ENCODE measurements around the gene KLK3.
"Not testable (repeated sequence)": the region's sequence is repeated elsewhere in the genome, so short reads cannot be mapped to it uniquely, and the experiment has no call there.

Gene KLK3

DNA sequence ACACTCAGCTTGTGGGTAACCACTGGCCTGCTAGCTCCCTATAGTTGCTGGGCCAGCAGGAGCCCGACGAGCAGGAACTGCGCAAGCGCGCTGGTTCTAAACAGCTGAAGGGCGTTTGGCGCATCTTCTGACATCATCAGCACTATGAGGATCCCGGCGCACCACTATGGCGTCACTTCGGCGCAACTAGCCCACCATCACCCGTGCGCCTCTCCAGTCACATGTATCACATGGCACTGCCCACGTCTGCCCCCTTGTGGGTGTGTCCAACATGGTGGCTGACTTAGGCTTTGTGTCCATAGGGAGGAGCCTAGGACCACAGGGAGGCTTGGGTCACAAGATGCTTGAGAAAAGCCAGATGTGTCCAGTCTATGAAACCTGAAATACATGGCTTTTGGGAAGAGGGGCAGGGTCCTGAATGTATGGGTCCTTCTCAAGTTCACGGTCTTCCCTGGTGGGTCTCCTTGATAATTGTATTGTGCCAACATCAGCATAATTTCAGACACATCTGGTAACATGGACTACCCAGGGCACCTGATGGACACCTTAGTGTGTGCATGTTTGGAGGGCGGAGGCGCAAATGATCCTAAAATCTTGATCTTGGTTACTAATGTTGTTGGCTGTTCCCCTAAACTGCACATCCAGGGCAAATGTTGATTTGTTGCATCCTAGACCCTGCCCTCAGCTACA is 38.5 kb downstream of the KLK3 start:
- Histone ChIP-seq H3K9me3 (replicated peaks; ENCODE audit: insufficient read depth, low read length) (no peaks in the 10 kb centered on the region), H3K27me3 (replicated peaks; ENCODE audit: insufficient read depth, low read length) (peaks cover 16% of the 10 kb centered on the region), H3K4me3 (ENCODE audit: low read length) (no peak overlapping the region), H3K27ac (ENCODE audit: low read length) (no peak overlapping the region), H3F3A (ENCODE audit: insufficient read depth, low read length) (no peaks in the 10 kb centered on the region), H3K4me1 (ENCODE audit: low read length) (no peaks in the 10 kb centered on the region), H3K9me2 (replicated peaks; ENCODE audit: insufficient read depth, low read length) (no peaks in the 10 kb centered on the region), H3K79me2 (ENCODE audit: low read length) (no peaks in the 10 kb centered on the region), H3K36me3 (replicated peaks; ENCODE audit: insufficient read depth, low read length) (no peaks in the 10 kb centered on the region), H2AFZ (ENCODE audit: low read length) (no peak overlapping the region), H3K4me2 (ENCODE audit: low read depth, low read length) (no peak overlapping the region), H3K9ac (ENCODE audit: low read length) (no peak overlapping the region), H4K20me1 (ENCODE audit: insufficient read depth, low read length) (no peaks in the 10 kb centered on the region)
- TF ChIP-seq EZH2phosphoT487 (IDR thresholded peaks at IDR 0.05; ENCODE audit: low read length): no peak
- no peak for TF ChIP-seq EZH2 (optimal IDR thresholded peaks at IDR 0.05; ENCODE audit: low read depth, low read length)
- TF ChIP-seq CTCF (IDR thresholded peaks at IDR 0.05; ENCODE audit: low read length): peak; percentile 29
- DNase-seq: peak; percentile 20

- Histone ChIP-seq H3K9ac (ENCODE audit: low read length) (no peak overlapping the region), H3K9me2 (replicated peaks; ENCODE audit: insufficient read depth, low read length) (no peaks in the 10 kb centered on the region), H3K27ac (ENCODE audit: low read length) (no peak overlapping the region), H3K36me3 (replicated peaks; ENCODE audit: insufficient read depth, low read length) (no peaks in the 10 kb centered on the region), H3K79me2 (ENCODE audit: low read length) (no peaks in the 10 kb centered on the region), H3K9me3 (replicated peaks; ENCODE audit: insufficient read depth, low read length) (no peaks in the 10 kb centered on the region), H3F3A (ENCODE audit: insufficient read depth, low read length) (no peaks in the 10 kb centered on the region), H3K4me3 (ENCODE audit: low read length) (no peak overlapping the region), H4K20me1 (ENCODE audit: insufficient read depth, low read length) (no peaks in the 10 kb centered on the region), H3K4me2 (ENCODE audit: low read depth, low read length) (no peak overlapping the region), H2AFZ (ENCODE audit: low read length) (no peak overlapping the region), H3K27me3 (replicated peaks; ENCODE audit: insufficient read depth, low read length) (peaks cover 22% of the 10 kb centered on the region), H3K4me1 (ENCODE audit: low read length) (no peaks in the 10 kb centered on the region)
- DNase-seq: no peak
- TF ChIP-seq EZH2phosphoT487 (IDR thresholded peaks at IDR 0.05; ENCODE audit: low read length) (no peak), EZH2 (optimal IDR thresholded peaks at IDR 0.05; ENCODE audit: low read depth, low read length) (no peak), CTCF (IDR thresholded peaks at IDR 0.05; ENCODE audit: low read length) (no peak)
These were observed 40.0 kb downstream of the KLK3 start for GRCh38 chr19:50894478-50895356.

- H3K9me3 ChIP-seq (replicated peaks; ENCODE audit: insufficient read depth, low read length); H3K4me2 ChIP-seq (ENCODE audit: low read depth, low read length); H4K20me1 ChIP-seq (ENCODE audit: insufficient read depth, low read length); H2AFZ ChIP-seq (ENCODE audit: low read length); H3F3A ChIP-seq (ENCODE audit: insufficient read depth, low read length); H3K79me2 ChIP-seq (ENCODE audit: low read length); H3K4me1 ChIP-seq (ENCODE audit: low read length); H3K27ac ChIP-seq (ENCODE audit: low read length); H3K9ac ChIP-seq (ENCODE audit: low read length); H3K36me3 ChIP-seq (replicated peaks; ENCODE audit: insufficient read depth, low read length); H3K9me2 ChIP-seq (replicated peaks; ENCODE audit: insufficient read depth, low read length); H3K4me3 ChIP-seq (ENCODE audit: low read length); DNase-seq: not testable (repeated sequence)
- peaks cover 29% of the 10 kb centered on the region for H3K27me3 ChIP-seq (replicated peaks; ENCODE audit: insufficient read depth, low read length)
These were observed 41.4 kb downstream of the KLK3 start for GRCh38 chr19:50896089-50896590.
